ENCODE results near the gene BLMH. TPM values are rescaled to one million over a fixed set of nuclear protein-coding genes. Genes with fewer than 3 reads are reported as not detected.

The BLMH gene
- total and polyA plus RNA-seq, 10 of the 15 experiments (the other 5 are each of a cell fraction or from before 2014, with no cell fraction given), result 16.1 to 63.9 (median 54.0) TPM

GRCh38 chr17:30208214-30208613, 83.5 kb downstream of the BLMH start:
- POLR2A ChIA-PET, result no interaction called here
- no peaks in the 10 kb centered on the region for H3K27me3 ChIP-seq (replicated peaks in 1 of 2; ENCODE audit: control insufficient read depth in 2 of 2, insufficient read depth in 2 of 2, low read length in 1 of 2)
- BruUV-seq (replicated peaks), result no TSS peak
- no peak overlapping the region for H3K9ac ChIP-seq (ENCODE audit: control insufficient read depth, insufficient read depth, low read length)
- SMC1A ChIA-PET (ENCODE audit: uncharacterized antibody, unreplicated experiment), result interaction anchor here (1.5 kb wide), 1 partner anchor 82 kb away, joined by 3 read pairs; no protein-coding TSS in a partner anchor
- no peaks in the 10 kb centered on the region for H3K36me3 ChIP-seq (ENCODE audit: control insufficient read depth in 2 of 2, insufficient read depth in 2 of 2, low read length in 1 of 2)
- 2% methylated on average over 3 of the region's 3 CpGs for WGBS (ENCODE audit: insufficient coverage, insufficient replicate concordance, low lambda C conversion rate, missing lambda C conversion rate)
- intact Hi-C loops (cut with micrococcal nuclease; ENCODE audit: unreplicated experiment), result no loop called here
- H4K20me1 ChIP-seq (ENCODE audit: control insufficient read depth, insufficient read depth), result no peaks in the 10 kb centered on the region
- peak overlapping the region; percentile 45 for H2AFZ ChIP-seq (ENCODE audit: control insufficient read depth, low read depth, low read length)
- H3K4me3 ChIP-seq, result peak overlapping the region; percentile 1; the same call in 1 of the 2 replicates
- in situ Hi-C loops (cut with MboI), result no loop called here
- FAIRE-seq (peak; percentile 7), ATAC-seq (no peak; the same call in 1 of the 3 replicates), DNase-seq (ENCODE audit: low read depth, low spot score) (peak; percentile 54)
- CTCF ChIA-PET, result interaction anchor here (0.6 to 1.2 kb wide), 3 partner anchors 104 to 130 kb away, joined by 3 to 5 read pairs (median 3); no protein-coding TSS in a partner anchor
- RAD21 ChIA-PET (ENCODE audit: unreplicated experiment), result no interaction called here
- peak overlapping the region; percentile 80 for H3K4me2 ChIP-seq (ENCODE audit: control insufficient read depth, insufficient read depth)
- H3K4me1 ChIP-seq (ENCODE audit: control insufficient read depth, insufficient read depth, low read length), result peaks cover 39% of the 10 kb centered on the region
- H3K27ac ChIP-seq (ENCODE audit: control insufficient read depth, insufficient read depth), result peak overlapping the region; percentile 47; the same call in 1 of the 2 replicates
- no peaks in the 10 kb centered on the region; the same call in 1 of the 2 replicates for H3K79me2 ChIP-seq (ENCODE audit: control insufficient read depth, insufficient read depth, low read length)
- no peaks in the 10 kb centered on the region for H3K9me3 ChIP-seq (replicated peaks; ENCODE audit: control insufficient read depth, insufficient read depth, low read length)
- TF ChIP-seq NFIC (IDR thresholded peaks at IDR 0.05; ENCODE audit: low read depth, low read length), result peak; percentile 95
- peak; percentile 72; the same call in 1 of the 2 replicates for TF ChIP-seq CBFB (IDR thresholded peaks at IDR 0.05; ENCODE audit: low read depth)
- TF ChIP-seq FOXM1 (IDR thresholded peaks at IDR 0.05; ENCODE audit: low read depth, low read length), result peak; percentile 94; the same call in 1 of the 2 replicates
- TF ChIP-seq NFYA (IDR thresholded peaks at IDR 0.05; ENCODE audit: borderline replicate concordance, low read depth, low read length), result no peak
- no peak for TF ChIP-seq PKNOX1 (IDR thresholded peaks at IDR 0.05)
- no peak for TF ChIP-seq HSF1 (IDR thresholded peaks at IDR 0.05; ENCODE audit: low read depth, low read length)
- no peak for TF ChIP-seq RFX5 (IDR thresholded peaks at IDR 0.05; ENCODE audit: low read depth, low read length)
- peak in 1 of 2 experiments; percentile 48; a peak in 1 of 4 replicates for TF ChIP-seq BHLHE40 (IDR thresholded peaks at IDR 0.05; ENCODE audit: borderline replicate concordance in 1 of 2, low read depth in 2 of 2, low read length in 1 of 2)
- peak; percentile 93 for TF ChIP-seq MTA3 (IDR thresholded peaks at IDR 0.05; ENCODE audit: borderline replicate concordance, low read length)
- peak; percentile 97 for TF ChIP-seq IKZF1 (conservative IDR thresholded peaks at IDR 0.05)
- peak in 1 of 2 experiments; percentile 55; a peak in 1 of 4 replicates for TF ChIP-seq EP300 (IDR thresholded peaks at IDR 0.05; ENCODE audit: borderline replicate concordance in 1 of 2, control insufficient read depth in 1 of 2, low read depth in 2 of 2, low read length in 2 of 2)
- no peak for TF ChIP-seq KDM1A (IDR thresholded peaks at IDR 0.05; ENCODE audit: borderline replicate concordance)
- TF ChIP-seq, protein P1, sequence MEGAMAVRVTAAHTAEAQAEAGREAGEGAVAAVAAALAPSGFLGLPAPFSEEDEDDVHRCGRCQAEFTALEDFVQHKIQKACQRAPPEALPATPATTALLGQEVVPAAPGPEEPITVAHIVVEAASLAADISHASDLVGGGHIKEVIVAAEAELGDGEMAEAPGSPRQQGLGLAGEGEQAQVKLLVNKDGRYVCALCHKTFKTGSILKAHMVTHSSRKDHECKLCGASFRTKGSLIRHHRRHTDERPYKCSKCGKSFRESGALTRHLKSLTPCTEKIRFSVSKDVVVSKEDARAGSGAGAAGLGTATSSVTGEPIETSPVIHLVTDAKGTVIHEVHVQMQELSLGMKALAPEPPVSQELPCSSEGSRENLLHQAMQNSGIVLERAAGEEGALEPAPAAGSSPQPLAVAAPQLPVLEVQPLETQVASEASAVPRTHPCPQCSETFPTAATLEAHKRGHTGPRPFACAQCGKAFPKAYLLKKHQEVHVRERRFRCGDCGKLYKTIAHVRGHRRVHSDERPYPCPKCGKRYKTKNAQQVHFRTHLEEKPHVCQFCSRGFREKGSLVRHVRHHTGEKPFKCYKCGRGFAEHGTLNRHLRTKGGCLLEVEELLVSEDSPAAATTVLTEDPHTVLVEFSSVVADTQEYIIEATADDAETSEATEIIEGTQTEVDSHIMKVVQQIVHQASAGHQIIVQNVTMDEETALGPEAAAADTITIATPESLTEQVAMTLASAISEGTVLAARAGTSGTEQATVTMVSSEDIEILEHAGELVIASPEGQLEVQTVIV (IDR thresholded peaks at IDR 0.05; ENCODE audit: borderline replicate concordance, partially characterized antibody), result no peak
- peak; percentile 95 for TF ChIP-seq EED (IDR thresholded peaks at IDR 0.05; ENCODE audit: low read depth)

All from GM12878 (cell line).